ENCODE measurements around the gene ZNF212.
"Not testable (repeated sequence)": the region's sequence is repeated elsewhere in the genome, so short reads cannot be mapped to it uniquely, and the experiment has no call there.

The ZNF212 gene

GRCh38 chr7:149220534-149220933 is 18.9 kb upstream of the ZNF212 start:
- no peak for DNase-seq

- DNase-seq = no peak
Measured at GRCh38 chr7:149223176-149223575, 16.3 kb upstream of the ZNF212 start.

- no peak for DNase-seq
Measured at GRCh38 chr7:149223761-149224160, 15.7 kb upstream of the ZNF212 start.

GRCh38 chr7:149224352-149224751 is 15.1 kb upstream of the ZNF212 start:
- no peak for DNase-seq

- DNase-seq = no peak
Measured at GRCh38 chr7:149225106-149225505, 14.3 kb upstream of the ZNF212 start.

- DNase-seq = no peak
Measured at GRCh38 chr7:149225656-149226055, 13.8 kb upstream of the ZNF212 start.

- not testable (repeated sequence) for DNase-seq
Measured at GRCh38 chr7:149226366-149226765, 13.1 kb upstream of the ZNF212 start.

GRCh38 chr7:149226840-149227494 is 12.5 kb upstream of the ZNF212 start:
- DNase-seq = no peak

GRCh38 chr7:149228831-149229471 is 10.5 kb upstream of the ZNF212 start:
- DNase-seq = peak; percentile 41

GRCh38 chr7:149229526-149229925 is 9.9 kb upstream of the ZNF212 start:
- no peak for DNase-seq

- DNase-seq = no peak
Measured at GRCh38 chr7:149232362-149232761, 7.1 kb upstream of the ZNF212 start.

- not testable (repeated sequence) for DNase-seq
Measured at GRCh38 chr7:149233655-149234204, 5.7 kb upstream of the ZNF212 start.

- DNase-seq = no peak
Measured at GRCh38 chr7:149237502-149237901, 1.9 kb upstream of the ZNF212 start.

GRCh38 chr7:149238051-149238450 is 1.4 kb upstream of the ZNF212 start:
- no peak for DNase-seq

- no peak for DNase-seq
Measured at GRCh38 chr7:149240637-149241036, 1.2 kb downstream of the ZNF212 start.

GRCh38 chr7:149241696-149242095 is 2.2 kb downstream of the ZNF212 start:
- no peak for DNase-seq

- DNase-seq = peak; percentile 65
Measured at GRCh38 chr7:149245244-149245643, 5.8 kb downstream of the ZNF212 start.

- no peak for DNase-seq
Measured at GRCh38 chr7:149245744-149246143, 6.3 kb downstream of the ZNF212 start.

- DNase-seq = peak; percentile 42
Measured at GRCh38 chr7:149248777-149249176, 9.3 kb downstream of the ZNF212 start.

- not testable (repeated sequence) for DNase-seq
Measured at GRCh38 chr7:149250151-149250550, 10.7 kb downstream of the ZNF212 start.

- not testable (repeated sequence) for DNase-seq
Measured at GRCh38 chr7:149251518-149251917, 12.1 kb downstream of the ZNF212 start.

- no peak for DNase-seq
Measured at GRCh38 chr7:149252378-149252777, 12.9 kb downstream of the ZNF212 start.

GRCh38 chr7:149253665-149254064 is 14.2 kb downstream of the ZNF212 start:
- DNase-seq = no peak

GRCh38 chr7:149254181-149254858 is 14.9 kb downstream of the ZNF212 start:
- no peak for DNase-seq

All from MV-4-11 (cell line).